ENCODE results near the gene RGS3. TPM values are rescaled to one million over a fixed set of nuclear protein-coding genes. Genes with fewer than 3 reads are reported as not detected.

Gene RGS3
- total RNA-seq, 2 experiments from 2014 or later = 22.8 to 32.9 TPM

GRCh38 chr9:113582698-113583200 is 119.2 kb downstream of the RGS3 start:
- H4K20me1 ChIP-seq (ENCODE audit: insufficient read depth, low read length) = no peaks in the 10 kb centered on the region
- H3K9me2 ChIP-seq (ENCODE audit: insufficient read depth, low read length) = no peaks in the 10 kb centered on the region
- peaks cover 59% of the 10 kb centered on the region for H3K4me1 ChIP-seq (ENCODE audit: insufficient read depth, low read length, poor library complexity, severe bottlenecking)
- no peaks in the 10 kb centered on the region for H3K9me3 ChIP-seq (ENCODE audit: low read length)
- ChIA-PET CTCF (ENCODE audit: unreplicated experiment) (interaction anchor here (0.6 to 2.3 kb wide), 13 partner anchors 8 to 271 kb away, joined by 3 to 18 read pairs (median 5); partner anchors contain the start of gene ALAD), POLR2A (interaction anchor here (0.8 to 6.1 kb wide), 18 partner anchors 8 to 307 kb away, joined by 3 to 61 read pairs (median 5); partner anchors contain the start of genes ALAD, C9orf43, CDC26 and POLE3)
- H3K4me3 ChIP-seq (ENCODE audit: low read depth, low read length, poor library complexity, severe bottlenecking) = peak overlapping the region; percentile 50
- H3K36me3 ChIP-seq (ENCODE audit: insufficient read depth, low read length) = peaks cover 19% of the 10 kb centered on the region
- TF ChIP-seq EZH2phosphoT487 (IDR thresholded peaks at IDR 0.05; ENCODE audit: borderline replicate concordance, low read depth, low read length) (no peak), CTCF (conservative IDR thresholded peaks at IDR 0.05; ENCODE audit: low read length) (no peak)
- H3K4me2 ChIP-seq (ENCODE audit: low read length) = peak overlapping the region; percentile 77
- DNase-seq (ENCODE audit: low spot score) = no peak
- peak overlapping the region; percentile 12; the same call in 1 of the 2 replicates for H2AFZ ChIP-seq (ENCODE audit: low read length)
- intact Hi-C loops (cut with micrococcal nuclease; ENCODE audit: unreplicated experiment) = loop anchor here (1.0 to 10.0 kb wide), 6 partner anchors 61 to 308 kb away; partner anchors contain the start of genes ALAD, C9orf43, CDC26 and POLE3
- peak overlapping the region; percentile 96 for H3K27ac ChIP-seq (ENCODE audit: low read depth, low read length, poor library complexity, severe bottlenecking)
- BruUV-seq (replicated peaks) = no TSS peak
- H3K79me2 ChIP-seq (ENCODE audit: insufficient read depth, low read depth, low read length) = no peaks in the 10 kb centered on the region

- no peak for DNase-seq (ENCODE audit: low spot score)
- BruUV-seq (replicated peaks) = no TSS peak
- TF ChIP-seq EZH2phosphoT487 (IDR thresholded peaks at IDR 0.05; ENCODE audit: borderline replicate concordance, low read depth, low read length) = no peak
- no peak for TF ChIP-seq CTCF (conservative IDR thresholded peaks at IDR 0.05; ENCODE audit: low read length)
- Histone ChIP-seq H3K4me1 (ENCODE audit: insufficient read depth, low read length, poor library complexity, severe bottlenecking) (peaks cover 48% of the 10 kb centered on the region), H3K9me3 (ENCODE audit: low read length) (no peaks in the 10 kb centered on the region), H3K27ac (ENCODE audit: low read depth, low read length, poor library complexity, severe bottlenecking) (no peak overlapping the region), H4K20me1 (ENCODE audit: insufficient read depth, low read length) (no peaks in the 10 kb centered on the region), H3K4me3 (ENCODE audit: low read depth, low read length, poor library complexity, severe bottlenecking) (no peak overlapping the region), H3K4me2 (ENCODE audit: low read length) (no peak overlapping the region), H2AFZ (ENCODE audit: low read length) (no peak overlapping the region), H3K9me2 (ENCODE audit: insufficient read depth, low read length) (no peaks in the 10 kb centered on the region), H3K36me3 (ENCODE audit: insufficient read depth, low read length) (peaks cover 19% of the 10 kb centered on the region), H3K79me2 (ENCODE audit: insufficient read depth, low read depth, low read length) (no peaks in the 10 kb centered on the region)
- ChIA-PET POLR2A (interaction anchor here (0.8 to 6.1 kb wide), 9 partner anchors 9 to 173 kb away, joined by 3 to 61 read pairs (median 6); partner anchors contain the start of genes C9orf43 and POLE3), CTCF (ENCODE audit: unreplicated experiment) (interaction anchor here (0.9 to 2.3 kb wide), 3 partner anchors 18 to 136 kb away, joined by 3 to 8 read pairs (median 4); no protein-coding TSS in a partner anchor)
- intact Hi-C loops (cut with micrococcal nuclease; ENCODE audit: unreplicated experiment) = loop anchor here (2.0 to 10.0 kb wide), 2 partner anchors 279 to 309 kb away; partner anchors contain the start of genes CDC26, PRPF4 and RNF183
Observed at GRCh38 chr9:113583511-113584427, 120.2 kb downstream of the RGS3 start.
